ENCODE data around the gene SYTL2.

The SYTL2 gene

GRCh38 chr11:85774256-85775101 lies 36.5 kb downstream of the SYTL2 start:
- no peak for DNase-seq (ENCODE audit: low read depth)
- no peak overlapping the region for H3K4me3 ChIP-seq (ENCODE audit: control insufficient read depth, low read depth, low read length)
- TF ChIP-seq, protein P1, sequence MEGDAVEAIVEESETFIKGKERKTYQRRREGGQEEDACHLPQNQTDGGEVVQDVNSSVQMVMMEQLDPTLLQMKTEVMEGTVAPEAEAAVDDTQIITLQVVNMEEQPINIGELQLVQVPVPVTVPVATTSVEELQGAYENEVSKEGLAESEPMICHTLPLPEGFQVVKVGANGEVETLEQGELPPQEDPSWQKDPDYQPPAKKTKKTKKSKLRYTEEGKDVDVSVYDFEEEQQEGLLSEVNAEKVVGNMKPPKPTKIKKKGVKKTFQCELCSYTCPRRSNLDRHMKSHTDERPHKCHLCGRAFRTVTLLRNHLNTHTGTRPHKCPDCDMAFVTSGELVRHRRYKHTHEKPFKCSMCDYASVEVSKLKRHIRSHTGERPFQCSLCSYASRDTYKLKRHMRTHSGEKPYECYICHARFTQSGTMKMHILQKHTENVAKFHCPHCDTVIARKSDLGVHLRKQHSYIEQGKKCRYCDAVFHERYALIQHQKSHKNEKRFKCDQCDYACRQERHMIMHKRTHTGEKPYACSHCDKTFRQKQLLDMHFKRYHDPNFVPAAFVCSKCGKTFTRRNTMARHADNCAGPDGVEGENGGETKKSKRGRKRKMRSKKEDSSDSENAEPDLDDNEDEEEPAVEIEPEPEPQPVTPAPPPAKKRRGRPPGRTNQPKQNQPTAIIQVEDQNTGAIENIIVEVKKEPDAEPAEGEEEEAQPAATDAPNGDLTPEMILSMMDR (conservative IDR thresholded peaks at IDR 0.05; ENCODE audit: control insufficient read depth, insufficient read depth, low read depth, low read length), result no peak

- TF ChIP-seq, protein P1 (conservative IDR thresholded peaks at IDR 0.05; ENCODE audit: control insufficient read depth, insufficient read depth, low read depth, low read length), result no peak
- DNase-seq (ENCODE audit: low read depth), result no peak
- H3K4me3 ChIP-seq (ENCODE audit: control insufficient read depth, low read depth, low read length), result no peak overlapping the region
These were observed 38.2 kb downstream of the SYTL2 start for GRCh38 chr11:85772695-85773094.

DNA sequence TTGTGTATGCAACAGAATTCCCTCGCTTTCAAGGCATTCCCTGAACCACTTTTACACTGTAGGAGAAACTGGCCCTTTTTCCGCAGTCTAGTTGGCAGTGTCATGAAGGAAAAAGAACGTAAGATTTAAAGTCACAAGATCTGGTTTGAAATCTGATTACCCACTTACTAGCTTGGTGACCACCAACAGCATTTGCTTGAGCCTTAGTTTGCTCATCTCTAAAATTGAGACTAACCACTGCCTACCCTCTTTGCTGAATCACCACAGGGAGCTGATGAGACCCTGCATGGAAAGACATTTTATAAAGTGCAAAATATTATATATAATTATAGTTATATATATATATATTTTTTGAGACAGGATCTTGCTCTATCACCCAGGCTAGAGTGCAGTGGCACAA lies 39.4 kb downstream of the SYTL2 start:
- H3K4me3 ChIP-seq (ENCODE audit: control insufficient read depth, low read depth, low read length), result no peak overlapping the region
- no peak for DNase-seq (ENCODE audit: low read depth)
- TF ChIP-seq, protein P1 (conservative IDR thresholded peaks at IDR 0.05; ENCODE audit: control insufficient read depth, insufficient read depth, low read depth, low read length), result no peak

DNA sequence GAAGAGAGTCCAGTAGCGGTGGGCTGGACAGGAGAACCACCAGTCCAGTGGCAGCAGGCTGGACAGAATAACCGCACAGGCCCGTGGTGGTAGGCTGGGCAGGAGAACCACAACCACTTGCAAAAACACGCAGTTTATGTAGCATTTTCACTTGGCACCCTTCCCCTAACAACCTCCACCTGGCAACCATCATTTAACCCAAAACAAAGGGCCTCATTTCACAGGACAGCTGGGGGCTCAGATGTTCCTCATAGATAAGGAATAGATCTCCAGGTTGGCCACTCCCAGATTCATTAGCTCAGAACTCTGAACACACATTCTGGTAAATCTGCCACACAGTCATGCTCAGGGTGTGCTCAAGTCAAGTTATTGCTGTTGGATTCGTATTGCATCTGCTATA lies 41.2 kb downstream of the SYTL2 start:
- DNase-seq (ENCODE audit: low read depth), result no peak
- TF ChIP-seq, protein P1 (conservative IDR thresholded peaks at IDR 0.05; ENCODE audit: control insufficient read depth, insufficient read depth, low read depth, low read length), result no peak
- no peak overlapping the region for H3K4me3 ChIP-seq (ENCODE audit: control insufficient read depth, low read depth, low read length)

GRCh38 chr11:85768473-85769146 lies 42.3 kb downstream of the SYTL2 start:
- no peak for DNase-seq (ENCODE audit: low read depth)
- no peak overlapping the region for H3K4me3 ChIP-seq (ENCODE audit: control insufficient read depth, low read depth, low read length)
- TF ChIP-seq, protein P1 (conservative IDR thresholded peaks at IDR 0.05; ENCODE audit: control insufficient read depth, insufficient read depth, low read depth, low read length), result no peak

DNA sequence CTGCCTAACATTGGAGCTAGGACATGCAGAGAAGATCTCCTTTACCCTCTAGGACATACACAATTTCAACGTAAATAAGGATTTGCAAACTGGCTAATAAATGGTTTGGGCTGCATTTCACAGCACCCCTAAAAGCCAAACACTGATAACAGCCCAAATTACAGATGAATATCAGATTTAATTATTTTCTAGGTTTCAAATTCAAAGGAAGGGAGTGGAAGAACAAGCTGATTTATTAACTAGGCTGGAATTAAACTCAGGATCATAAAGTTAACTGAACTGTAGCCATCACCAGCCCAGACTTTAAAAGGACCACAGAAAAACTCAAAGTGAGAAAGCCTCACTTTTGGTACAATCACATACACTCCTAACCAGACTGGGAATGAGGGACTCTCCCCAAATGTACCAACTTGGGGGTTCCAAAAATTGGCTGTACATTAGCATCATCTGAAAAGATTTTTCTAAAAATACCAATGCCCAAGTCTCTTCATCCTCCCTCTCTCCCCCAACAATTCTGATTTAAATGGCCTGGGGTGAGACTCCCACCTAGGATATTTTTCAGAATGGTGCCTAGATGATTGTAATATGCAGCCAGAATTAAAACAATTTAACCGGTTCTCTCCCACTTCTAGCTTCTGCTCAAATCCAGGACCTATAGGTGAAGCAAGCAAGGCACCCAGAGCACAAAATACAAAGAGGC lies 43.5 kb downstream of the SYTL2 start:
- DNase-seq (ENCODE audit: low read depth), result no peak
- H3K4me3 ChIP-seq (ENCODE audit: control insufficient read depth, low read depth, low read length), result no peak overlapping the region
- TF ChIP-seq, protein P1 (conservative IDR thresholded peaks at IDR 0.05; ENCODE audit: control insufficient read depth, insufficient read depth, low read depth, low read length), result no peak
